Activated B cell treated with CpG ODN at 0.5 μM for 24 hours (primary cell): ENCODE data around the gene CFD. TPM values are rescaled to one million over a fixed set of nuclear protein-coding genes. Genes with fewer than 3 reads are reported as not detected.

Source experiments
- ATAC-seq: fragments of 200-7000 bp; cut with Tn5 transposase; one replicate; pipeline ENCODE4 v1.10.0; 2021; ENCODE audit warnings: low read depth, mild to moderate bottlenecking, moderate library complexity
- CTCF ChIA-PET: fragments of 350-600 bp; sonication (Branson Sonifier 250); formaldehyde crosslinking; loops from one replicate; lab custom pipeline; 2021; ENCODE audit warnings: antibody characterized with exemption; lab: Charles Lee
- POLR2A ChIA-PET: fragments of 350-600 bp; sonication (Branson Sonifier 250); formaldehyde crosslinking; loops from one replicate; lab custom pipeline; 2021; ENCODE audit warnings: antibody characterized with exemption; lab: Charles Lee
- DNase-seq: peaks from one replicate; pipeline ENCODE4 v3.0.0; 2022
- H3K27ac Mint-ChIP-seq: one replicate; pipeline ENCODE4 v1.8.0; 2020; ENCODE audit warnings: mixed read lengths
- H3K27me3 Mint-ChIP-seq: one replicate; pipeline ENCODE4 v1.8.0; 2021; ENCODE audit warnings: mixed read lengths
- H3K36me3 Mint-ChIP-seq: one replicate; pipeline ENCODE4 v1.8.0; 2021; ENCODE audit warnings: low read depth, mixed read lengths
- H3K4me1 Mint-ChIP-seq: one replicate; pipeline ENCODE4 v1.8.0; 2021; ENCODE audit warnings: mixed read lengths
- H3K4me3 Mint-ChIP-seq: one replicate; pipeline ENCODE4 v1.8.0; 2020; ENCODE audit warnings: mild to moderate bottlenecking, mixed read lengths
- H3K9me3 Mint-ChIP-seq: one replicate; pipeline ENCODE4 v1.8.0; 2020; ENCODE audit warnings: mixed read lengths
- intact Hi-C: fragments of 100-400 bp; cut with micrococcal nuclease; formaldehyde crosslinking; loops from one replicate; pipeline ENCODE4 v1.15.1; 2024
- total RNA-seq: library from RNA; stranded (reverse); gene quantifications from 2 replicates; pipeline ENCODE4 v1.2.3, GENCODE V29; 2022
- TF ChIP-seq, protein P1 (sequence below): fragments of 200-600 bp; IDR thresholded peaks from one replicate; pipeline ENCODE4 v1.8.0; 2022; ENCODE audit warnings: antibody characterized with exemption, mild to moderate bottlenecking

Gene CFD
- 0.54 TPM in 1 of 2 replicates, not detected in the other for total RNA-seq

- TF ChIP-seq, protein P1, sequence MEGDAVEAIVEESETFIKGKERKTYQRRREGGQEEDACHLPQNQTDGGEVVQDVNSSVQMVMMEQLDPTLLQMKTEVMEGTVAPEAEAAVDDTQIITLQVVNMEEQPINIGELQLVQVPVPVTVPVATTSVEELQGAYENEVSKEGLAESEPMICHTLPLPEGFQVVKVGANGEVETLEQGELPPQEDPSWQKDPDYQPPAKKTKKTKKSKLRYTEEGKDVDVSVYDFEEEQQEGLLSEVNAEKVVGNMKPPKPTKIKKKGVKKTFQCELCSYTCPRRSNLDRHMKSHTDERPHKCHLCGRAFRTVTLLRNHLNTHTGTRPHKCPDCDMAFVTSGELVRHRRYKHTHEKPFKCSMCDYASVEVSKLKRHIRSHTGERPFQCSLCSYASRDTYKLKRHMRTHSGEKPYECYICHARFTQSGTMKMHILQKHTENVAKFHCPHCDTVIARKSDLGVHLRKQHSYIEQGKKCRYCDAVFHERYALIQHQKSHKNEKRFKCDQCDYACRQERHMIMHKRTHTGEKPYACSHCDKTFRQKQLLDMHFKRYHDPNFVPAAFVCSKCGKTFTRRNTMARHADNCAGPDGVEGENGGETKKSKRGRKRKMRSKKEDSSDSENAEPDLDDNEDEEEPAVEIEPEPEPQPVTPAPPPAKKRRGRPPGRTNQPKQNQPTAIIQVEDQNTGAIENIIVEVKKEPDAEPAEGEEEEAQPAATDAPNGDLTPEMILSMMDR, result no peak
- Mint-ChIP-seq H3K4me1 (peaks cover 19% of the 10 kb centered on the region), H3K4me3 (peak within 1 kb of the TSS; percentile 28), H3K9me3 (no peaks in the 10 kb centered on the region), H3K27ac (no peak within 1 kb of the TSS), H3K36me3 (no peaks in the 10 kb centered on the region), H3K27me3 (peaks cover 8% of the 10 kb centered on the region)
- POLR2A ChIA-PET, result interaction anchor here (0.7 to 1.4 kb wide), 3 partner anchors 15 to 54 kb away, joined by 4 to 5 read pairs (median 5); no protein-coding TSS in a partner anchor
- intact Hi-C loops, result no loop called here
- CTCF ChIA-PET, result interaction anchor here (1.0 to 1.8 kb wide), 2 partner anchors 61 to 125 kb away, joined by 4 to 5 read pairs; partner anchors contain the start of gene WDR18
- ATAC-seq (no peak), DNase-seq (no peak)
Measured at GRCh38 chr19:858868-859843, at the start of gene CFD. Gene CFD (plus strand): TSS chr19:859664. CDS start chr19:859690, 26 bp downstream.

- H3K4me1 Mint-ChIP-seq, result no peaks in the 10 kb centered on the region
- H3K27me3 Mint-ChIP-seq, result no peaks in the 10 kb centered on the region
- H3K9me3 Mint-ChIP-seq, result no peaks in the 10 kb centered on the region
- ChIA-PET CTCF (no interaction called here), POLR2A (no interaction called here)
- no peak overlapping the region for H3K27ac Mint-ChIP-seq
- ATAC-seq, result no peak
- intact Hi-C loops, result no loop called here
- DNase-seq, result no peak
- TF ChIP-seq, protein P1, result no peak
- H3K4me3 Mint-ChIP-seq, result no peak overlapping the region
- H3K36me3 Mint-ChIP-seq, result peaks cover 59% of the 10 kb centered on the region
Measured at GRCh38 chr19:810077-810855, 49.2 kb upstream of the CFD start.

GRCh38 chr19:810883-811489 is 48.5 kb upstream of the CFD start:
- TF ChIP-seq, protein P1, result no peak
- intact Hi-C loops, result no loop called here
- CTCF ChIA-PET, result no interaction called here
- Mint-ChIP-seq H3K4me1 (no peaks in the 10 kb centered on the region), H3K27ac (no peak overlapping the region), H3K36me3 (peaks cover 60% of the 10 kb centered on the region), H3K27me3 (no peaks in the 10 kb centered on the region), H3K4me3 (no peak overlapping the region), H3K9me3 (no peaks in the 10 kb centered on the region)
- POLR2A ChIA-PET, result no interaction called here
- ATAC-seq, result no peak
- DNase-seq, result no peak

GRCh38 chr19:811506-812048 is 47.9 kb upstream of the CFD start:
- no peak overlapping the region for H3K27ac Mint-ChIP-seq
- H3K4me3 Mint-ChIP-seq, result no peak overlapping the region
- no peaks in the 10 kb centered on the region for H3K27me3 Mint-ChIP-seq
- intact Hi-C loops, result no loop called here
- H3K36me3 Mint-ChIP-seq, result peaks cover 62% of the 10 kb centered on the region
- peaks cover 2% of the 10 kb centered on the region for H3K9me3 Mint-ChIP-seq
- ATAC-seq (no peak), DNase-seq (no peak)
- TF ChIP-seq, protein P1, result no peak
- POLR2A ChIA-PET, result no interaction called here
- CTCF ChIA-PET, result no interaction called here
- no peaks in the 10 kb centered on the region for H3K4me1 Mint-ChIP-seq
